ENCODE data around the gene TRAPPC2. TPM values are rescaled to one million over a fixed set of nuclear protein-coding genes. Genes with fewer than 3 reads are reported as not detected.

Gene TRAPPC2
- polyA plus RNA-seq, 1 of the 3 experiments (the other 2 are of a cell fraction): 10.4 TPM

DNA sequence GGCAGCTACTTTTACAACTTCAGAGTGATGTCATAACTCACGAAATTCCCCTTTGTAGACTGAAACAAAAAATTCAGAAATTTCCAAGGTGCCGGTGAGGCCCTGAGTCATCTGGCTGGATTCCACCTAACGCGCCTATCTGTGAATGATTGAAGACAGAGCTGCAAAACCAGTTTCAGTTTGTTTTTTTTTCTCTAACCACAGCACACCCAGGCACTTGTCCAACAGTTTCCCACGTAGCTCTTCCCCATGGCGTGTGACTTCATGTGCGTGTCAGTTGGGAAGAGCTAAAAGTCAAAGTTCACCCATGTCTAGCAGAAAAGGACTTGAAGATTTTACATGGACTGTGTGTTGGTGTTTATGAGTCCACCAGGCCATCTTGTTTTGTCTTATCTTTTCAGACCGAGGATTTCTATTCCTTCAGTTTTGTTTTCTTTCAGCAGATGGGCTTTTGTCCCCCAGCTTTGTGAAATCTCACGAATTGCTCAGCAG, 65.1 kb downstream of the TRAPPC2 start (continued):
- TF ChIP-seq, protein P1, sequence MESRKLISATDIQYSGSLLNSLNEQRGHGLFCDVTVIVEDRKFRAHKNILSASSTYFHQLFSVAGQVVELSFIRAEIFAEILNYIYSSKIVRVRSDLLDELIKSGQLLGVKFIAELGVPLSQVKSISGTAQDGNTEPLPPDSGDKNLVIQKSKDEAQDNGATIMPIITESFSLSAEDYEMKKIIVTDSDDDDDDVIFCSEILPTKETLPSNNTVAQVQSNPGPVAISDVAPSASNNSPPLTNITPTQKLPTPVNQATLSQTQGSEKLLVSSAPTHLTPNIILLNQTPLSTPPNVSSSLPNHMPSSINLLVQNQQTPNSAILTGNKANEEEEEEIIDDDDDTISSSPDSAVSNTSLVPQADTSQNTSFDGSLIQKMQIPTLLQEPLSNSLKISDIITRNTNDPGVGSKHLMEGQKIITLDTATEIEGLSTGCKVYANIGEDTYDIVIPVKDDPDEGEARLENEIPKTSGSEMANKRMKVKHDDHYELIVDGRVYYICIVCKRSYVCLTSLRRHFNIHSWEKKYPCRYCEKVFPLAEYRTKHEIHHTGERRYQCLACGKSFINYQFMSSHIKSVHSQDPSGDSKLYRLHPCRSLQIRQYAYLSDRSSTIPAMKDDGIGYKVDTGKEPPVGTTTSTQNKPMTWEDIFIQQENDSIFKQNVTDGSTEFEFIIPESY (IDR thresholded peaks at IDR 0.05; ENCODE audit: borderline replicate concordance, low read depth): 0 out of 2 replicates have a peak, but pooled peaks have one; percentile 46
- TF ChIP-seq, protein P2, sequence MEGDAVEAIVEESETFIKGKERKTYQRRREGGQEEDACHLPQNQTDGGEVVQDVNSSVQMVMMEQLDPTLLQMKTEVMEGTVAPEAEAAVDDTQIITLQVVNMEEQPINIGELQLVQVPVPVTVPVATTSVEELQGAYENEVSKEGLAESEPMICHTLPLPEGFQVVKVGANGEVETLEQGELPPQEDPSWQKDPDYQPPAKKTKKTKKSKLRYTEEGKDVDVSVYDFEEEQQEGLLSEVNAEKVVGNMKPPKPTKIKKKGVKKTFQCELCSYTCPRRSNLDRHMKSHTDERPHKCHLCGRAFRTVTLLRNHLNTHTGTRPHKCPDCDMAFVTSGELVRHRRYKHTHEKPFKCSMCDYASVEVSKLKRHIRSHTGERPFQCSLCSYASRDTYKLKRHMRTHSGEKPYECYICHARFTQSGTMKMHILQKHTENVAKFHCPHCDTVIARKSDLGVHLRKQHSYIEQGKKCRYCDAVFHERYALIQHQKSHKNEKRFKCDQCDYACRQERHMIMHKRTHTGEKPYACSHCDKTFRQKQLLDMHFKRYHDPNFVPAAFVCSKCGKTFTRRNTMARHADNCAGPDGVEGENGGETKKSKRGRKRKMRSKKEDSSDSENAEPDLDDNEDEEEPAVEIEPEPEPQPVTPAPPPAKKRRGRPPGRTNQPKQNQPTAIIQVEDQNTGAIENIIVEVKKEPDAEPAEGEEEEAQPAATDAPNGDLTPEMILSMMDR (IDR thresholded peaks at IDR 0.05): no peak
- TF ChIP-seq EP300 (IDR thresholded peaks at IDR 0.05; ENCODE audit: borderline replicate concordance in 1 of 2, low read depth in 1 of 2, low read length in 1 of 2) (peak in 1 of 2 experiments; percentile 74; a peak in 2 of 4 replicates), SIN3A (IDR thresholded peaks at IDR 0.05; ENCODE audit: borderline replicate concordance, low read depth, low read length) (no peak), CHD2 (IDR thresholded peaks at IDR 0.05; ENCODE audit: low read length, partially characterized antibody) (no peak), RFX5 (IDR thresholded peaks at IDR 0.05; ENCODE audit: low read length) (no peak), JUND (IDR thresholded peaks at IDR 0.05) (peak; percentile 81), FOXJ3 (CRISPR knock-in tag; IDR thresholded peaks at IDR 0.05) (no peak), TAF1 (IDR thresholded peaks at IDR 0.05; ENCODE audit: borderline replicate concordance, low read depth, low read length) (no peak), MXI1 (IDR thresholded peaks at IDR 0.05; ENCODE audit: low read depth, low read length) (no peak), EZH2phosphoT487 (IDR thresholded peaks at IDR 0.05; ENCODE audit: borderline replicate concordance, low read depth) (no peak), FOSL2 (IDR thresholded peaks at IDR 0.05; ENCODE audit: borderline replicate concordance, low read depth) (peak; percentile 74)

GRCh38 chrX:13667919-13668318, 66.5 kb downstream of the TRAPPC2 start:
- peaks cover 0 to 6% of the 10 kb centered on the region in 2 experiments for H3K36me3 ChIP-seq (replicated peaks in 1 of 2; ENCODE audit: control insufficient read depth in 1 of 2, insufficient read depth in 2 of 2, low read length in 1 of 2)
- no peak overlapping the region for H3K4me2 ChIP-seq
- no peaks in the 10 kb centered on the region for H4K20me1 ChIP-seq (ENCODE audit: insufficient read depth)
- H3K27ac ChIP-seq (ENCODE audit: low read depth in 2 of 2, low read length in 1 of 2): no peak overlapping the region
- H3K4me3 ChIP-seq (ENCODE audit: low read depth in 2 of 2, low read length in 1 of 2): no peak overlapping the region
- no peaks in the 10 kb centered on the region for H3K9me2 ChIP-seq
- H3F3A ChIP-seq (replicated peaks; ENCODE audit: insufficient read depth): peaks cover 10% of the 10 kb centered on the region
- TF ChIP-seq GABPA (IDR thresholded peaks at IDR 0.05; ENCODE audit: low read depth) (no peak), GATA2 (CRISPR knock-in tag; IDR thresholded peaks at IDR 0.05) (no peak)
- CTCF ChIA-PET: no interaction called here
- no peaks in the 10 kb centered on the region for H3K79me2 ChIP-seq (ENCODE audit: insufficient read depth)
- POLR2A ChIA-PET: no interaction called here
- no peaks in the 10 kb centered on the region for H3K9me3 ChIP-seq
- no peak overlapping the region for H2AFZ ChIP-seq (ENCODE audit: low read depth)
- H3K9ac ChIP-seq: no peak overlapping the region
- peaks cover 4% of the 10 kb centered on the region; the same call in 1 of the 2 replicates for H3K27me3 ChIP-seq (ENCODE audit: insufficient read depth)
- DNase-seq: no peak
- H3K4me1 ChIP-seq (ENCODE audit: control insufficient read depth in 1 of 2, insufficient read depth in 2 of 2, low read depth in 1 of 2, low read length in 1 of 2): no peaks in the 10 kb centered on the region; a peak in 1 of 4 replicates
